B cell (primary cell): Measurements from ENCODE around the gene PPP1R15A. TPM values are rescaled to one million over a fixed set of nuclear protein-coding genes. Genes with fewer than 3 reads are reported as not detected.

Source experiments
- ATAC-seq: fragments of 200-7000 bp; cut with Tn5 transposase; one replicate; pipeline ENCODE4 v1.10.0; 2021; ENCODE audit warnings: low read depth, mild to moderate bottlenecking, moderate number of reproducible peaks, moderate library complexity
- CTCF ChIA-PET: fragments of 350-600 bp; sonication (Branson Sonifier 250); formaldehyde crosslinking; loops from one replicate; lab custom pipeline; 2021; ENCODE audit warnings: antibody characterized with exemption, inconsistent platforms; lab: Charles Lee
- POLR2A ChIA-PET: fragments of 350-600 bp; sonication (Branson Sonifier 250); formaldehyde crosslinking; loops from one replicate; lab custom pipeline; 2021; ENCODE audit warnings: antibody characterized with exemption; lab: Charles Lee
- DNase-seq: peaks from one replicate; pipeline ENCODE4 v3.0.0; 2013
- H2AFZ ChIP-seq: 2 replicates; pipeline ENCODE4 v1.6.1; 2012; ENCODE audit warnings: mild to moderate bottlenecking, low read depth, low read length; ENCODE audit not compliant: insufficient read depth, poor library complexity, severe bottlenecking
- H3K27ac ChIP-seq, 2 donors: 1 replicate in 1 of 2; 2 replicates in 1 of 2; pipeline ENCODE4 v1.5.1; 2012 to 2013; ENCODE audit warnings: low read length in 2 of 2, mild to moderate bottlenecking in 2 of 2, moderate library complexity in 1 of 2
- H3K27me3 ChIP-seq, 4 experiments: fragments of 200-600 bp in 1 of 4; sonication (generic) in 1 of 4; replicated peaks in 1 of 4; 1 replicate in 2 of 4; 2 replicates in 2 of 4; pipeline versions ENCODE4 v1.6.1 to v1.7.0; 2013 to 2016; ENCODE audit warnings: low read length in 3 of 4, mild to moderate bottlenecking in 2 of 4, mixed read lengths in 1 of 4, moderate library complexity in 1 of 4; ENCODE audit not compliant: insufficient read depth in 4 of 4, control insufficient read depth in 3 of 4; ENCODE audit errors: control extremely low read depth in 1 of 4
- H3K36me3 ChIP-seq, 2 experiments: replicated peaks in 1 of 2; 1 replicate in 1 of 2; 2 replicates in 1 of 2; pipeline versions ENCODE4 v1.6.1 to v1.7.1; 2013; ENCODE audit warnings: low read length in 1 of 2; ENCODE audit not compliant: insufficient read depth in 2 of 2, control insufficient read depth in 1 of 2; ENCODE audit errors: control extremely low read depth in 1 of 2, extremely low read depth in 1 of 2
- H3K4me1 ChIP-seq, 2 donors: fragments of 200-600 bp in 1 of 2; sonication (generic) in 1 of 2; 1 replicate in 1 of 2; 2 replicates in 1 of 2; pipeline versions ENCODE4 v1.5.1 to v1.6.1; 2013 to 2017; ENCODE audit warnings: low read length in 2 of 2; ENCODE audit not compliant: control insufficient read depth in 2 of 2, insufficient read depth in 2 of 2
- H3K4me2 ChIP-seq: replicated peaks from 2 replicates; pipeline ENCODE3; 2012; ENCODE audit warnings: mild to moderate bottlenecking, low read depth, low read length; ENCODE audit not compliant: poor library complexity, severe bottlenecking
- H3K4me3 ChIP-seq, 5 experiments: fragments of 200-600 bp in 1 of 5; sonication (generic) in 1 of 5; 1 replicate in 3 of 5; 2 replicates in 2 of 5; pipeline versions ENCODE4 v1.5.1 to v1.7.0; 2011 to 2016; ENCODE audit warnings: low read length in 4 of 5, mild to moderate bottlenecking in 4 of 5, low read depth in 2 of 5, control low read depth in 1 of 5, moderate library complexity in 1 of 5; ENCODE audit not compliant: insufficient read depth in 1 of 5; ENCODE audit errors: control extremely low read depth in 1 of 5, extremely low read depth in 1 of 5
- H3K79me2 ChIP-seq: fragments of 200-600 bp; sonication (generic); one replicate; pipeline ENCODE4 v1.6.0; 2016; ENCODE audit warnings: low read length; ENCODE audit not compliant: control insufficient read depth, insufficient read depth
- H3K9ac ChIP-seq: fragments of 200-600 bp; sonication (generic); 2 replicates; pipeline ENCODE4 v1.6.1; 2017; ENCODE audit warnings: mild to moderate bottlenecking, low read length, moderate library complexity
- H3K9me3 ChIP-seq, 3 donors: one replicate each; pipeline versions ENCODE4 v1.6.1 to v1.7.1; 2013; ENCODE audit warnings: low read length in 2 of 3; ENCODE audit not compliant: control insufficient read depth in 2 of 3, insufficient read depth in 1 of 3; ENCODE audit errors: control extremely low read depth in 1 of 3
- H4K20me1 ChIP-seq: 2 replicates; pipeline ENCODE4 v1.6.0; 2012; ENCODE audit warnings: mild to moderate bottlenecking, low read length; ENCODE audit not compliant: insufficient read depth, control insufficient read depth, poor library complexity, severe bottlenecking
- H3K27ac Mint-ChIP-seq: one replicate; pipeline ENCODE4 v1.8.0; 2021; ENCODE audit warnings: mixed read lengths
- H3K27me3 Mint-ChIP-seq: one replicate; pipeline ENCODE4 v1.8.0; 2021; ENCODE audit warnings: mixed read lengths
- H3K4me1 Mint-ChIP-seq: one replicate; pipeline ENCODE4 v1.8.0; 2021; ENCODE audit warnings: mixed read lengths
- H3K4me3 Mint-ChIP-seq: one replicate; pipeline ENCODE4 v1.8.0; 2021; ENCODE audit warnings: mixed read lengths
- H3K9me3 Mint-ChIP-seq: one replicate; pipeline ENCODE4 v1.8.0; 2022; ENCODE audit warnings: mixed read lengths; ENCODE audit not compliant: insufficient read depth
- EZH2 ChIP-seq: IDR thresholded peaks from 2 replicates; pipeline ENCODE4 v1.6.1; 2012; ENCODE audit warnings: borderline replicate concordance, low read depth, mild to moderate bottlenecking, moderate library complexity, low read length; ENCODE audit not compliant: insufficient read depth, poor library complexity, severe bottlenecking
- WGBS: methylation state at CpG from one replicate; pipeline ENCODE4 v1.1.5; 2013; ENCODE audit warnings: missing lambda C conversion rate; ENCODE audit not compliant: insufficient coverage; 5-methylcytosine and 5-hydroxymethylcytosine counted together
- intact Hi-C: fragments of 100-400 bp; cut with micrococcal nuclease; formaldehyde crosslinking; loops from one replicate; pipeline ENCODE4 v1.10.0; 2022
- polyA plus RNA-seq: library from polyadenylated mRNA; depleted of rRNA; stranded (reverse); fragments of >200 nt; gene quantifications from 2 replicates; pipeline ENCODE4 v1.2.3, GENCODE V29; 2012
- total RNA-seq, 2 donors: library from RNA; stranded (reverse); fragments of 120-200 nt in 1 of 2; gene quantifications; 1 replicate in 1 of 2; 2 replicates in 1 of 2; pipeline versions ENCODE4 v1.2.3 to v1.2.4, GENCODE V29; 2013 to 2022
- TF ChIP-seq, protein P1 (sequence below): fragments of 200-600 bp; IDR thresholded peaks from one replicate; pipeline ENCODE4 v1.8.0; 2022; ENCODE audit warnings: antibody characterized with exemption, mild to moderate bottlenecking

The PPP1R15A gene
- total and polyA plus RNA-seq, 2 donors (not counting 1 experiment from before 2014, with no cell fraction given), result 122 to 1,029 TPM

DNA sequence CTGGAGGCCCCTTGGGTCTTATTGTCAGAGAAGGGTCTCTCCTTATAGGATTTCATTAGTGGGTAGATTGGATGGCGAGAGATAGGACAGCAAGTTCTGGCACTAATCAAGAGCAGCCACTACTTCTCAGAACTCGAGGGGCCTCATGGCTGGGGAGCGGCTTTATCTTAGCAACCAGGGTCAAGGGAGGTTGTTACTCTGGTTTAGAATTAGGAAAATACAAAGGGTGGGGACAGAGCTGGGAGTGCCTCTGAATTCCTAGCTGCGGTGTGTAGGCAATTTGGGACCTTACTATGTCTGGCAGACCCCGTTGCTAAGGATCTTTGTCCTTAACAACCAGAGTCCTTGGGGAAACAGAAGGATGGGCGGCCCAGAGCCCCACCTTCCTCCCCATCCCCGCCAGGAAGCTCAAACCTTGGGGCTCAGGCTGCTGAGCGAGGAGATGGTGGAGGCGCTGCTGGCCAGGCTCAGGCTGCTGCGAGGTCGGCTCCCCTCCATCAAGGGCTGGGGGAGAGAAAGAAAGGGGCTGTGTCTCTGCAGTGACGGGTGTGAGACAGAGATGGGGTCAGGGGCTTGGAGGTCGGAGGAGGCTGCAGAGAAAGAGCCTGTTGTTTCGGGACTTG is 5.0 kb upstream of the PPP1R15A start:
- Histone ChIP-seq H3K27ac (no peak overlapping the region), H3K36me3 (no peaks in the 10 kb centered on the region), H3K9ac (no peak overlapping the region), H3K27me3 (peaks cover 0 to 7% (median 0%) of the 10 kb centered on the region in 4 experiments), H2AFZ (no peak overlapping the region), H3K4me1 (peaks cover 0 to 5% of the 10 kb centered on the region in 2 donors), H3K4me2 (no peak overlapping the region), H3K9me3 (no peaks in the 10 kb centered on the region), H4K20me1 (no peaks in the 10 kb centered on the region), H3K79me2 (no peaks in the 10 kb centered on the region), H3K4me3 (no peak overlapping the region)
- peaks cover 16% of the 10 kb centered on the region for H3K27me3 Mint-ChIP-seq
- WGBS, result 94% methylated on average over 10 of the region's 14 CpGs
- ChIA-PET POLR2A (no interaction called here), CTCF (interaction anchor here (0.6 kb wide), 1 partner anchor 25 kb away, joined by 3 read pairs; no protein-coding TSS in a partner anchor)
- intact Hi-C loops, result no loop called here
- ATAC-seq (no peak), DNase-seq (no peak)
- H3K4me1 Mint-ChIP-seq, result peaks cover 3% of the 10 kb centered on the region
- H3K9me3 Mint-ChIP-seq, result no peaks in the 10 kb centered on the region
- no peak overlapping the region for H3K27ac Mint-ChIP-seq
- no peak overlapping the region for H3K4me3 Mint-ChIP-seq
- TF ChIP-seq EZH2, result no peak
- TF ChIP-seq, protein P1, sequence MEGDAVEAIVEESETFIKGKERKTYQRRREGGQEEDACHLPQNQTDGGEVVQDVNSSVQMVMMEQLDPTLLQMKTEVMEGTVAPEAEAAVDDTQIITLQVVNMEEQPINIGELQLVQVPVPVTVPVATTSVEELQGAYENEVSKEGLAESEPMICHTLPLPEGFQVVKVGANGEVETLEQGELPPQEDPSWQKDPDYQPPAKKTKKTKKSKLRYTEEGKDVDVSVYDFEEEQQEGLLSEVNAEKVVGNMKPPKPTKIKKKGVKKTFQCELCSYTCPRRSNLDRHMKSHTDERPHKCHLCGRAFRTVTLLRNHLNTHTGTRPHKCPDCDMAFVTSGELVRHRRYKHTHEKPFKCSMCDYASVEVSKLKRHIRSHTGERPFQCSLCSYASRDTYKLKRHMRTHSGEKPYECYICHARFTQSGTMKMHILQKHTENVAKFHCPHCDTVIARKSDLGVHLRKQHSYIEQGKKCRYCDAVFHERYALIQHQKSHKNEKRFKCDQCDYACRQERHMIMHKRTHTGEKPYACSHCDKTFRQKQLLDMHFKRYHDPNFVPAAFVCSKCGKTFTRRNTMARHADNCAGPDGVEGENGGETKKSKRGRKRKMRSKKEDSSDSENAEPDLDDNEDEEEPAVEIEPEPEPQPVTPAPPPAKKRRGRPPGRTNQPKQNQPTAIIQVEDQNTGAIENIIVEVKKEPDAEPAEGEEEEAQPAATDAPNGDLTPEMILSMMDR, result no peak

DNA sequence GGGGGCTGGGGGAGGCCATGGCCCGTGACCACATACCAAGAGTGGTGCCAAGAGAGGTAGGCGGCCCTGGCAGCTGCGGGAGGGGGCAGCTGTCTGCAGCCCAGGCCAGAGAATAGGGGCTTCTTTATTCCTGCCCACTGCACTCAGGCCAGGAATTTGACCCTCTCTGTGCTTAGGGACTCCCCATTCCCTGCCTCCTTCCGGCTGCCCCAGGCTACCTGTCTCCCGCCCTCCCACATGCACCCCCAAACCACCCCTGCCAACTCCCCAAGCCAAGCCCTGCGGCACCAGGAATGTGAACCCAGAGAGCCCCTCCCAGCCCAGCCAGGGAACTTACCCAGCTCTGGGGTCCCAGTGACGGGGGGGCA is 4.5 kb upstream of the PPP1R15A start:
- Histone ChIP-seq H3K4me2 (no peak overlapping the region), H3K4me3 (no peak overlapping the region), H3K9me3 (no peaks in the 10 kb centered on the region), H4K20me1 (peaks cover 5% of the 10 kb centered on the region), H3K9ac (no peak overlapping the region), H3K79me2 (peaks cover 4% of the 10 kb centered on the region), H3K27ac (no peak overlapping the region), H3K4me1 (peaks cover 0 to 5% of the 10 kb centered on the region in 2 donors), H3K27me3 (peaks cover 0 to 7% (median 0%) of the 10 kb centered on the region in 4 experiments), H3K36me3 (no peaks in the 10 kb centered on the region), H2AFZ (no peak overlapping the region)
- peaks cover 4% of the 10 kb centered on the region for H3K4me1 Mint-ChIP-seq
- peaks cover 16% of the 10 kb centered on the region for H3K27me3 Mint-ChIP-seq
- H3K27ac Mint-ChIP-seq, result no peak overlapping the region
- TF ChIP-seq, protein P1, result no peak
- TF ChIP-seq EZH2, result no peak
- ATAC-seq (no peak), DNase-seq (no peak)
- POLR2A ChIA-PET, result no interaction called here
- no peaks in the 10 kb centered on the region for H3K9me3 Mint-ChIP-seq
- no peak overlapping the region for H3K4me3 Mint-ChIP-seq
- WGBS, result 96% methylated on average over 6 of the region's 7 CpGs
- intact Hi-C loops, result no loop called here
- CTCF ChIA-PET, result interaction anchor here (0.6 kb wide), 1 partner anchor 25 kb away, joined by 3 read pairs; no protein-coding TSS in a partner anchor
